Activated T-cell treated with anti-CD3 and anti-CD28 coated beads, Interleukin-2, amount 50 U/mL, for 24 hours (primary cell): ENCODE measurements around the gene HSPA12B.

Experiments
- DNase-seq: peaks from one replicate; pipeline ENCODE4 v3.0.0-alpha.2; 2020
- H3K27ac Mint-ChIP-seq: 2 replicates; pipeline ENCODE4 v1.8.0; 2020; ENCODE audit warnings: mild to moderate bottlenecking, mixed read lengths
- H3K27me3 Mint-ChIP-seq: 2 replicates; pipeline ENCODE4 v1.8.0; 2020; ENCODE audit warnings: mixed read lengths
- H3K36me3 Mint-ChIP-seq: 2 replicates; pipeline ENCODE4 v1.8.0; 2020; ENCODE audit warnings: low read depth, mixed read lengths
- H3K4me1 Mint-ChIP-seq: 2 replicates; pipeline ENCODE4 v1.8.0; 2020; ENCODE audit warnings: low read depth, mixed read lengths
- H3K4me3 Mint-ChIP-seq: 2 replicates; pipeline ENCODE4 v1.8.0; 2020; ENCODE audit warnings: mild to moderate bottlenecking, moderate library complexity, mixed read lengths
- H3K9me3 Mint-ChIP-seq: 2 replicates; pipeline ENCODE4 v1.8.0; 2020; ENCODE audit warnings: mixed read lengths

The HSPA12B gene

DNA sequence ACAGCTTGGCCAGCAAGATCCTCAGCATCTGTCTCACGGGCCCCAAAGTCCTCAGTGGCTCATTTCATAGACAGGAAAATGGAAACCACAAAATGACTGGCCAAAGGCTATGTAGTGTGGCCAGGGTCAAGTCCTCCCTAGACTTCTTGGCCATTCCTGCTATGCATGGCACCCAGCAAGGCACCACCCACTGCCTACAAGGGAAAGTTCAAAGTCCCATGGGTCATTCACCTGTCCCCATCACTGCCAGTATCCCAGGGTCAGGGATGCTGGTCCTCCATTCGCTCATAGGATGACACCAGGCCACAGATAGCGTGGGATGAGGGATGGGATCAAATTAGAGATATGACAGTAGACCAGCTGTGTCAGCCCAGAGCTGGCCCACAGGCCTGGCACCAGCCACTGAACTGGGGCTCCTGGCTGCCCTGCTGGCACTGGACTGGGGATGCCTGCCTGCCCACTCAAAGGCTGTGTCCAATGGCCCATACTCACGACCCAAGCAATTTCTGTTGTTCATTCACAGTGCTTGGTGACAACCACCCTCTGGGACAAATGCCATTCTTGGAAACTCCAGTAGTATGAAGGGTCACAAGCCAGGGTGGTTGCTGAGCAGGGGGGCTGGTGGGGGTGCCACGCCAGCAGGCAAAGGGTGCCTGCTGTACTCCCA lies 23.5 kb downstream of the HSPA12B start:
- Mint-ChIP-seq H3K36me3 (peaks cover 61% of the 10 kb centered on the region), H3K4me3 (no peak overlapping the region), H3K4me1 (peaks cover 6% of the 10 kb centered on the region), H3K27me3 (no peaks in the 10 kb centered on the region), H3K9me3 (no peaks in the 10 kb centered on the region), H3K27ac (no peak overlapping the region)
- DNase-seq, result no peak

DNA sequence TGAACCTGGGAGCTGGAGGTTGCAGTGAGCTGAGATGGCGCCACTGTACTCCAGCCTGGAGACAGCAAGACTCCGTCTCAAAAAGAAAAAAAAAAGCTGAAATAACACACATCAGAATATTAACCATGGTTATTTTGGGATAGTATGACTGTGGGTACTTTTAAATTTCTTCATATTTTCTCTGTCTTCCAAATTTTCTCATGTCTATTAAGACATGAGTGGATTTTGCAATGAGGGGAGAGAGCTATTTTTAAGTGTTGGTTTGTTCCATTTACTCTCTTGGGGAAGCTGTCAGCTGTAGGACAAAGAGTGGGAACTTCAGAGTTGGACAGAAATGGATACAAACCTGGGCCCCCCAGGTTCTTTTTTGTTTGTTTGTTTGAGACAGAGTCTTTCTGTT lies 24.8 kb downstream of the HSPA12B start:
- no peaks in the 10 kb centered on the region for H3K9me3 Mint-ChIP-seq
- peaks cover 4% of the 10 kb centered on the region for H3K4me1 Mint-ChIP-seq
- H3K4me3 Mint-ChIP-seq, result no peak overlapping the region
- DNase-seq, result no peak
- H3K27ac Mint-ChIP-seq, result no peak overlapping the region
- no peaks in the 10 kb centered on the region for H3K27me3 Mint-ChIP-seq
- peaks cover 65% of the 10 kb centered on the region for H3K36me3 Mint-ChIP-seq

DNA sequence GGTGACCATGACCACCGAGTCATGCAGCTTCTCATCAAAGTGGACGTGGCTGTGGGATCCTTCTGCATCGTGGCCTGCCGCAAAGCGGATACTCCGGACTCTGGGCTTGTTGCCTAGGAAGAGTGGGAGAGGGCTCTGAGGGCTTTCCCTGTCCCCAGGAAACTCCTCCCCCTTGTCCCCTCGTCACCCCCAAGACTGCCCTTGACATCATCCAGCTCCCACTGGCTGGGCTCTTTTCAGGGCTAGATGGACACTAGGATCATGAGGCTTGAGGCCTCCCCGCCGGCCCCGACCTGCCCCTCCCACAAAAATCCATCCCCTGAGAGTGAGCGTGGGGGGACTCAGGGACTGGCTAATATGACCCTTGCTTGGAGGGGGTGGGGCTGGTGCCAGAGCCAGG lies 26.1 kb downstream of the HSPA12B start:
- H3K27ac Mint-ChIP-seq, result no peak overlapping the region
- no peak for DNase-seq
- H3K4me1 Mint-ChIP-seq, result no peaks in the 10 kb centered on the region
- H3K27me3 Mint-ChIP-seq, result no peaks in the 10 kb centered on the region
- no peak overlapping the region for H3K4me3 Mint-ChIP-seq
- H3K9me3 Mint-ChIP-seq, result no peaks in the 10 kb centered on the region
- peaks cover 64% of the 10 kb centered on the region for H3K36me3 Mint-ChIP-seq

DNA sequence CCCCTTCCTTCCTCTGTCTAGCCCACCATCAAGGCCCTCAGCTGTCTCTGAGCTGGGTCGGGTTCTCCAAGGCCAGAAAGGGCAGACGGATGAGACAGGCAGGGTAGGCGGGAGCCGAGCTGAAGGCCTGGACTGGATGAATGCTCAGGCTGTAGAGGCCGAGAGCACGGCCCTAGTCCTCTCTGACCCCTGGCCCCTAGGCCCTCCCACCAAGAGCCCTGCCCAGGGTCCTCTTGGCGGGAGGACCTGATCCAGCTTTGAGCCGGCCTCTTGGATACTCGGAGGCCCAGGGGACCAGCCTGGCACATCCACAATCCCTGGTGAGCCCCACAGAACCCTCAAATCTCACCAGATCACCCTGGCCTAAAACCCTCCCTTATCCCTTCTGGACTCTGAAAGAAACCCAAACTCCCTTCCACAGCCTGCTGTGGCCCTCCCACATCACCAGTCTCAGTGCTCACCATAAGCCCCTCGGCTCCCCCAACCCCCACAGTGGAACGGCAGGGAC lies 26.9 kb downstream of the HSPA12B start:
- Mint-ChIP-seq H3K4me1 (no peaks in the 10 kb centered on the region), H3K36me3 (peaks cover 63% of the 10 kb centered on the region), H3K4me3 (no peak overlapping the region), H3K27me3 (no peaks in the 10 kb centered on the region), H3K9me3 (no peaks in the 10 kb centered on the region), H3K27ac (no peak overlapping the region)
- DNase-seq, result no peak

DNA sequence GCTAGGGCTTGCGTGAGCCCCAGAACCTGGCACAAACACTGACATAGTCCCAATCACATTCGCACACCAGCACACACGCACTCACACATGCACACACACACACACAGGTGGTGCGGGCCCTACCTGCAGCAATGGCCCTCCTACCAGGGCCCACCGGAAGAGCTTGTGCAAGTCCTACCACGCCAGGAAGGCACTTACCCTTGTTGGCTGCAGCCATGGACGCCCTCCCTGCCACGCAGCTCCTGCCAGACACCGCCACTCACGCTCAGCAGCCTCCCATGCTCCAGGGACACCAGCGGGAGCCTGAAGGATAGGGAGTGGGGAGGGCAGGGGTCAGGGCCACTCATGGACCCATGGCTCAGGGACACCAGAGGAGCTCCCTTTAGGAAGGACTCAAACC lies 27.4 kb downstream of the HSPA12B start:
- Mint-ChIP-seq H3K27me3 (no peaks in the 10 kb centered on the region), H3K4me1 (peaks cover 1% of the 10 kb centered on the region), H3K9me3 (no peaks in the 10 kb centered on the region), H3K4me3 (no peak overlapping the region), H3K36me3 (peaks cover 59% of the 10 kb centered on the region), H3K27ac (no peak overlapping the region)
- no peak for DNase-seq

DNA sequence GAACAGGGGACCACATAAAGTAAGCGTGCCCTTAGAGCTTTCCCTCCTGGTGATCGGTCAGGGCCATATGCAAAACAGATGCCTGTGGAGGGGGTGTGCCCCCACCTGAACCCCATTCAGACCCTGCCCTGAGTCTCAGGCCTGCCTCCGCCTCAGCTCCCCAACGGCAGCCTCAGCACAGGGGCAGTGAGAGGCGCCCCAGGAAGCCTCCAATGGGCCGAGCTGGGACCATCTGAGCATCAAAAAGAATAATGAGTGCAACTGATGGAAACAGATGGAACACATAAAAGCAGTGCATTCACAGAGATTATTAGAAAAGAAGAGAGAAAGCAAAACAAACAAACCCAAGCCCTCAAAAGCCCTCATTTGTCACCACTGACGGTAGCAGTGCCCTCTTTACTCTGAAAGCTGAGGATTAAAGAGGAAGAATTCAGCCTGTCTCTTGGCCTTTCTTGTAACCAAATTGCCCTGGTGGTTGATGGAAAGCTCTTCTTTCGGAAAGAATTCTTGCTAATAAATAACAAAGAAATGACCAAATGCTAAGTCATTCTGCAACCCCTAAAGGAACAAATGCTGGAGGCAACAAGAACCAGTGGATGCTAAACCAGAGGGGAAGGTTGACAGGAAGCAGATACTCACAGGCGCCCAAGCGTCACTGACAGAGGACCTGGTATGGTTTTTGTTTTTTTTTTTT lies 28.3 kb downstream of the HSPA12B start:
- no peak overlapping the region for H3K4me3 Mint-ChIP-seq
- H3K4me1 Mint-ChIP-seq, result peaks cover 7% of the 10 kb centered on the region
- no peaks in the 10 kb centered on the region for H3K9me3 Mint-ChIP-seq
- DNase-seq, result no peak
- H3K36me3 Mint-ChIP-seq, result peaks cover 50% of the 10 kb centered on the region
- H3K27ac Mint-ChIP-seq, result no peak overlapping the region
- H3K27me3 Mint-ChIP-seq, result no peaks in the 10 kb centered on the region

DNA sequence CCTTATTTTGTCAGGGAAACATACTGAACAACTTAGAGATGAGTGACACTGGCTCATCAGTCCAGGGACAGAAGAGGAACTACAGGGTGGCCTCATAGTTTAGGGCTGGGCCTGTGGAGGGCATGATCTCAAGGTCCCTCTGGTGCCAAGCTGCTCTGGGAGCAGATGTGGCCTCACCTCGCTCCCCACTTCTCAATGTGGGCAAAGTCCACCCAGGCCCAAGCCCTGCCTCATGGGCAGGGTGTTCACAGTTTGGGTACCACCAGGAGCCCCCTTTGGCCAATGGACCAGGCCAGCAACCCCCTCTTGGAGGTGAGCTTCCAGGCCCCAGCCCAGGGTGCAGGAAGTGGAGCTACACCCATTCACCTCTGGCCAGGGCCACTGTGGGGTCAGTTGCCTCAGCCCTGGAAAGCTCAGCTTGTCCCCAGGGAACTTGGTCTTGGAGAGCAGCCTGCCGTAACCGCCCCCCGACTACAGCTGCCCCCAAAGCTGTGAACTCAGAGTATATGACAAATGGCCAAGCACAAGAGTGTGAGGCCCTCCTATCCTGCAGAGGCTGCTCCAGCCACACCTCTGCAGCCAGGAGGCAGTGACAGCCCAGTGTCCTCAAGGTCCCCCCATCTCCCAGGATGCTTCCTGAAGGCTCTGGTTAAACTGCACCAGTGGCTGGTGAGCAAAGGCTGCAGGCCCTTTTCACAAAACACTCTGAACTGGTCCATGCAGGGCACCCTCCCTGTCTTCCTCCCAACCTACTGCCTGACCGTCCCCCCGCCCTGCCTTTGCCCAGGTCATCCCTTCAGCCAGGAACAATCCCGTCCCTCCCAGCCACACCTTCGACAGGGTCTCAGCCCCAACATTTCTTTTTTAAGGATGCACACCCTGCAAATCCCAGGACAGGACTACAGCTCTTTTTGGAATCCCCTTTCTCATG lies 31.5 kb downstream of the HSPA12B start:
- H3K4me1 Mint-ChIP-seq, result peaks cover 28% of the 10 kb centered on the region
- no peak overlapping the region for H3K27ac Mint-ChIP-seq
- no peak overlapping the region for H3K4me3 Mint-ChIP-seq
- no peaks in the 10 kb centered on the region for H3K9me3 Mint-ChIP-seq
- no peak for DNase-seq
- peaks cover 25% of the 10 kb centered on the region for H3K36me3 Mint-ChIP-seq
- no peaks in the 10 kb centered on the region for H3K27me3 Mint-ChIP-seq

DNA sequence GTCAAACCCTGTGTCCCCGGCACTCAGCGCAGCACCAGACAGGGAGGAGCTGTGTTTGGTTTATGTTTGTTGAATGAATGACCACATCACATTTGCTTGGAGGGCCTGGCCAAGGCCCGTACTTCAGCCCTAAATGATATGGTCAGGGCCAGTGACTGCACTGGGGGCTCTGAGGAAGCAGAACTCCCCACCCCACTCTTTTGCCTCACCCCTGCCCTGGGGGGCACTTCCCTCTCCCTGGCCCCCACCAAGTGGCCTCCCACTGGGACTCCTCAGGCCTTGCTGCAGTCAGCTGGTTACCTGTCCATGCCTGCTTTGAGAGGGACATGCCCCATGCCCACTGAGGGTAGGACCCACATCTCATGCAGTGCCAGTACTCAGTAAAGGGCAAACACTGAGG lies 32.2 kb downstream of the HSPA12B start:
- no peak overlapping the region for H3K27ac Mint-ChIP-seq
- H3K9me3 Mint-ChIP-seq, result no peaks in the 10 kb centered on the region
- no peak overlapping the region for H3K4me3 Mint-ChIP-seq
- no peak for DNase-seq
- peaks cover 31% of the 10 kb centered on the region for H3K4me1 Mint-ChIP-seq
- H3K27me3 Mint-ChIP-seq, result no peaks in the 10 kb centered on the region
- H3K36me3 Mint-ChIP-seq, result peaks cover 22% of the 10 kb centered on the region

DNA sequence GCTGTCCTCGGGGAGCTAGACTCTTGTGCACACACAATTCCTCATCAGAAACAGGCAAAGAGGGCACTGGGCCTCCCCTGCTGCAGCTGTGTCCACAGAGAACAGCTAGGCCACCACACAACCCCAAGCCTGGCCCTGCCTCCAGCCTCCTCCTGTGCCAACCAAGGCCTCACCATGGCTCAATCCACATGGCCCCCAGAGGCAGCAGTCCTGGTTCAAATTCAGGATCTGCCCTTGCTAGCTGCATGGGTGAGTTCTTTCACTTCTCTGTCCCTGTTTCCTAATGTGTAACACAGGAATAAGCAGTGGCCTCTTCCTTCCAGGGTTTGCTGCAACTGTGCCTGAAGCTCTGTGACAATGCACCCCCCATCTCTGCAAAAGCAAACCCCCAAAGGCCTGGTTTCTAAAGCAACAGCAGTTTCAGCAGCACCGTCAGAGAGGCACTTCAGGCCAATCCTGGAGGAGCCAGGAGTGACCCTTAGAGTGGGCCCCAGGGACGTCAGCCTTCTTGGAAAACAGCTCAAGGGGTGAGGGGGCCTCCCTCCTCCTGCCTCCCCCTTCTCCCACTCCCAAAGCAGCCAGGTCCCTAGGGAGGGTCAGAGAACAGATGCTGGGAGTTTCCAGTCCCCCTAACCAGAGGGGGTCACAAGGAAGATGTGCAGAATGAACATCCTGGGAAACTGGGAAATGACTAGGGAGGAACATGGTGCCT lies 32.8 kb downstream of the HSPA12B start:
- Mint-ChIP-seq H3K27me3 (no peaks in the 10 kb centered on the region), H3K36me3 (peaks cover 19% of the 10 kb centered on the region), H3K9me3 (no peaks in the 10 kb centered on the region), H3K27ac (no peak overlapping the region), H3K4me3 (peak overlapping the region; percentile 85), H3K4me1 (peaks cover 31% of the 10 kb centered on the region)
- DNase-seq, result no peak

DNA sequence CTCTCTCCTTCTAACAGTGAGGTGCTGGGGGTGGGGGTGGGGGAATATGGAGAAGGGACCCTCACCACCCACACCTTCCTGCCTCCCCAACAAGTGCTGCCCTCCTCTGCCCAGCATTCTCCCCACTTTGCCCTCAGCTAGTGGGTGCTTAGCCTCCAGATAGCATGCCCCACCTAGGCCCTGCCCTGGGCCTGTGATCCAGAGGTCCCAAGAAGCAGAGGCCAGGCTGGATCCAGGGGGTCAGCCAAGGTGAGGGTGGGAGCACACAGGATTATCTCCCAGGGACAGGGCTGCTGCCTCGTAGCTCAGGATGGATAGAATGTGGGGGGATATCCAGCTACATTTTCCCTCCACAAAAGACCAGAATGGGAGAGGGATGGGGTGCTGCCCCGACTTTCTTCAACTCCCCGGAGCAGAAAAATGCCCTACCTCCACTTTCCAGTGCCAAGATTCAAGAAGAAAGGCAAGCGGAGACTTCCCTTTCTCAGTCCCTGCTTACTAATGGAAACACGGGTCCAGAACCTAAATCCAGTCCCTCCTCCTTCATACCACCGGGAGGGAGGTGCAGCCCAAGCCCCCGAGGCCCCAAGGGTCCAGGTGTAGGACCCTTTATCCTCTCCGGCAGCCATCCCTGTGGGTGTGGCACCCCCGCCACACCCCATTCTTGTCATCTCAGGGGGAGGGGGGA lies 34.1 kb downstream of the HSPA12B start:
- Mint-ChIP-seq H3K4me1 (peaks cover 31% of the 10 kb centered on the region), H3K27me3 (no peaks in the 10 kb centered on the region), H3K36me3 (peaks cover 11% of the 10 kb centered on the region), H3K4me3 (peak overlapping the region; percentile 85), H3K27ac (peak overlapping the region; percentile 74), H3K9me3 (no peaks in the 10 kb centered on the region)
- no peak for DNase-seq

DNA sequence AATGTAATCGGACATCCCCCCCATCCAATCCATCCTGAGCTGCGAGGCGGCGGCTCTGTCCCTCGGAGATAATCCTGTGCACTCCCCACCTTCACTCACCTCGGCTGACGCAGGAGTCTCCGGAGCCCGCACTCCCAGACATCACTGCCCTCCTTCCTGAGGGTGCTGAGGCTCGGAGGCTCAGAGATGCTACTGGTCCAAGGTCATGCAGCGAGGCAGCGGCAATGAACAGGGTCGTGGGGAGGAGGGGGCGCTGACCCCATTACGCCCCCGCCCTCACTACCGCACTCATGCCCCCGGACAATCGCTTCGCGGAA lies 34.6 kb downstream of the HSPA12B start:
- H3K9me3 Mint-ChIP-seq, result no peaks in the 10 kb centered on the region
- peaks cover 31% of the 10 kb centered on the region for H3K4me1 Mint-ChIP-seq
- no peaks in the 10 kb centered on the region for H3K27me3 Mint-ChIP-seq
- peaks cover 6% of the 10 kb centered on the region for H3K36me3 Mint-ChIP-seq
- H3K27ac Mint-ChIP-seq, result peak overlapping the region; percentile 74
- no peak for DNase-seq
- peak overlapping the region; percentile 85 for H3K4me3 Mint-ChIP-seq

DNA sequence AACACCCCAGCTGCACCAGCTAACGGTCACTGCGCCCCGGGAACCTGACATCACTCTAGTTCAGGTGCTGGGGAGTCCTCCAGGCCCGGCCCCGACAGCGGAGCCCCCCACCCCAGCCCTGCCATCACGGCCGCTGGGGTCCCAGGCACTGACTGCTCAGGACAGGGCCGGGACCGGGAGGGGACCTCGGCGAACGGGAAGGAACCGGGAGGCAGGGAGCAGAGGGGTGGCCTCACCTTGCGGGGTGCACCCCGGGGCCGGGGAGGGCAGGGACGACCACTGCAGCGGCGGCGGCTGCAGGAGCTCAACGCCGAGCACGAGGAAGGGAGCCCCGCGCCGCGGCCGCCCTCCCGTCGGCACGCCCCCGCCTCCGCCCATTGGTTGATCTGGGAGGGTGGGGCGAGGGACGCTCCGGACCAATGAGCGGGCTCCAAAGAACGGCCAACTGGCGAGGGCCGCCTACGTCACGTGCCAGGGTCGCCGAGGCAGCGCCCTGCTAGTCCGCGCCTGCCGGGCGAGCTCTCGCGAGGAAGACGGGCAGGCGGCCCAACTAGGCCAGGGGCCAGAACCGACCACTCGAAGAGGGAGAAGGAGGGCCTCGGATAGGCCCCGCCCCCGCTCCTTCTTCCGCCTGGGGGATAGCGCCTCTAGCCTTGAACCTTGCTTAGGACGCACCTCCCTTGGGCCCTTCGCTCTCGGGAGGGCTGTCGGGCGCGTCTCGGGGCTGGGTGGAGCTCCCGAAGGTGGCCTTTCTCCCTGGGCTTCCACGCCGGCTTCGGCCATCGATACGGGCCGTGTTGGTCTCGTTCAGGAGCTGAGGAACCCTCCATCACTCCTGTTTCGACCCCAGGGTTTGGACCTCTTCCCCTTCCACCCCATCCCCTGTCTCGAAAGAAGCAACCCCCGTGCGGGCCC lies 35.2 kb downstream of the HSPA12B start, which contains the start of gene ADISSP:
Gene ADISSP (minus strand): TSS at position 327 of the 915 bp plus-strand sequence. CDS start 7,653 bp downstream, outside the sequence.
- H3K27ac Mint-ChIP-seq, result peak within 1 kb of the TSS; percentile 94
- peaks cover 31% of the 10 kb centered on the region for H3K4me1 Mint-ChIP-seq

More for the DNA sequence above, 35.2 kb downstream of the HSPA12B start, which contains the start of gene ADISSP:
- DNase-seq, result peak; percentile 96
- H3K4me3 Mint-ChIP-seq, result peak within 1 kb of the TSS; percentile 85
- H3K9me3 Mint-ChIP-seq, result no peaks in the 10 kb centered on the region
- no peaks in the 10 kb centered on the region for H3K27me3 Mint-ChIP-seq
- H3K36me3 Mint-ChIP-seq, result peaks cover 6% of the 10 kb centered on the region
